Activated naive CD8-positive, alpha-beta T cell treated with anti-CD3 and anti-CD28 coated beads for 36 hours (primary cell): Measurements from ENCODE around the gene C5. TPM values are rescaled to one million over a fixed set of nuclear protein-coding genes. Genes with fewer than 3 reads are reported as not detected.

ENCODE experiments used
- DNase-seq: peaks from one replicate; pipeline ENCODE4 v3.0.0; 2021
- H3K27ac Mint-ChIP-seq: one replicate; pipeline ENCODE4 v1.8.0; 2022; ENCODE audit warnings: mild to moderate bottlenecking, moderate library complexity, mixed read lengths
- H3K27me3 Mint-ChIP-seq: one replicate; pipeline ENCODE4 v1.8.0; 2022; ENCODE audit warnings: mild to moderate bottlenecking, mixed read lengths
- H3K36me3 Mint-ChIP-seq: one replicate; pipeline ENCODE4 v1.8.0; 2021; ENCODE audit warnings: mild to moderate bottlenecking, mixed read lengths
- H3K4me1 Mint-ChIP-seq: one replicate; pipeline ENCODE4 v1.8.0; 2021; ENCODE audit warnings: mixed read lengths
- H3K4me3 Mint-ChIP-seq: one replicate; pipeline ENCODE4 v1.8.0; 2022; ENCODE audit warnings: mild to moderate bottlenecking, moderate library complexity, mixed read lengths
- H3K9me3 Mint-ChIP-seq: one replicate; pipeline ENCODE4 v1.8.0; 2022; ENCODE audit warnings: mixed read lengths
- total RNA-seq, 2 experiments: library from RNA; stranded (reverse); gene quantifications; one replicate each; pipeline ENCODE4 v1.2.3, GENCODE V29; 2021

C5 gene
- total RNA-seq, 2 experiments from 2014 or later: 1.3 to 1.5 TPM

DNA sequence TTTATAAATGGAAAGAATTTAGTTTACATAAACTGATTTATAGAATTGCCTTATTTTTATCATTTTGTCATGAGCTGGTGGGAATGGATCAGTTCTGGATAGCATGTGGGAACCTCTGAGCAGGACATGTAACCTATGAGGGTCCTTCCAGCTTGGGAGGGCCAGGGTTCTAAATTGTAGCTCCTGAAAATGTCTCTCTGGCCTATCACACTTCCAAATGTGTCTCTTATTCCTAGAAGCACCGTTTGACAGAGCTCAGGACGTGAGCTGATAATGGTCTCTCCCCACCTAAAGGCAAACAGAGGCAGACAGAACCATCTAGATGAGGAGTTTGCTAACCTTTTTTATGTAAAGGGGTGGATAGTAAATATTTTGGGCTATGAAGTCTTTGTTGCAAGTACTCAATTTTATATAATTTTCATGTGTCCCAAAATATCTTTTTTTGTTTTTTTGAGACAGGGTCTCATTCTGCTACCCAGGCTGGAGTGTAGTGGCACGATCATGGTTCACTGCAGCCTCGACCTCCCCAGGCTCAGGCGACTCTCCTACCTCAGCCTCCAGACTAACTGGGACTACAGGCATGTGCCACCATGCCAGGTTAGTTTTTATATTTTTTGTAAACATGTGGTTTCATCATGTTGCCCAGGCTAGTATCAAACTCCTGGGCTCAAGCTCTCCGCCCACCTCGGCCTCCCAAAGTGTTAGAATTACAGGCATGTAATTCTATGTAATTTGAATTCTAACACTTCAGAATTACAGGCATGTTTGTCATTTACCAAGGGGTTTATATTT is 127.5 kb downstream of the C5 start:
- peaks cover 77% of the 10 kb centered on the region for H3K4me1 Mint-ChIP-seq
- H3K9me3 Mint-ChIP-seq: peaks cover 3% of the 10 kb centered on the region
- DNase-seq: no peak
- peak overlapping the region; percentile 93 for H3K27ac Mint-ChIP-seq
- H3K4me3 Mint-ChIP-seq: peak overlapping the region; percentile 93
- peaks cover 88% of the 10 kb centered on the region for H3K36me3 Mint-ChIP-seq
- no peaks in the 10 kb centered on the region for H3K27me3 Mint-ChIP-seq

DNA sequence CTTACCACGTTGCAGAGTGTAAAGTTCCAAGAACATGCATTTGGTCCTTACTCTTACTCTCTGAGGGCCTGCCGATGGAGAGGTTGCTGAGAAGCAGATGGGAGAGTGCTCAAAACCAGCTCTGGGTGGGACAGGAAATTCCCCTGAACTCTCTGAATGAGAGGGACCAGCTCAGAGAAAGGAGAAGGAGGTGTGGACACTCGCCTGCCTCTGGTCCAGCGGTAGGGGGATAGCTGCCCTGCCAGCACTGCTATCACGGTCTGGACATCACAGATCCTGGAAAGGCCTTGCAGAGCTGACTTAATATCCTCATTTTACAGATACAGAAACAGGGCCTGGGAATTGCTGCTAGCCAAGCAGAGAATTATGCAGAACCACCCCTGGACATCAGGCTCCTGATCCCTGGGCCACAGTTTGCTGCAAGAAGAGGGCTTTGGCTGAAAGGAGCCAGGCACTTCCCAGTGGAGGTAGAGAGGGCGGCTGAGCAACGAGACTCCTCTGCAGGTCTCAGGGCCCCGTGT is 128.4 kb downstream of the C5 start:
- H3K27ac Mint-ChIP-seq: peak overlapping the region; percentile 93
- peaks cover 77% of the 10 kb centered on the region for H3K4me1 Mint-ChIP-seq
- peaks cover 94% of the 10 kb centered on the region for H3K36me3 Mint-ChIP-seq
- peak overlapping the region; percentile 93 for H3K4me3 Mint-ChIP-seq
- H3K9me3 Mint-ChIP-seq: peaks cover 3% of the 10 kb centered on the region
- no peaks in the 10 kb centered on the region for H3K27me3 Mint-ChIP-seq
- no peak for DNase-seq

DNA sequence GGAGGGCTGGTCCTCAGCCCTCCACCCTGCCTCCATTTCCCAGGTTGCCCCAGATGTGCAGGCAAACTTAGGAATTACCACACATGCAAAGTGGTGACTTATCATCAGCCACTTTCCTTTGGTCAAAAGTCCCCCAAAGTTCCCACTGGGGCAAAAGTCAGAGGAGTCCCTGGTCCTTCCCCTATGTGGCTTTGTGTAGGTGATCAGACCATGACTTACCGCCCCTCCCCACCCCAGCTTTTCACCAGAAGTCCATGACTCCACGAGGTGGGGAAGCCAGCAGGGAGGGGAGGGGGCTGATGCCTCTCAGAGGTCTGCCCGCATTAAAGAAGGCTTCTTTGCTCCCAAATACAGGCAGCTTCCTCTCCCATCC is 129.3 kb downstream of the C5 start:
- H3K27me3 Mint-ChIP-seq: no peaks in the 10 kb centered on the region
- peak overlapping the region; percentile 93 for H3K4me3 Mint-ChIP-seq
- H3K36me3 Mint-ChIP-seq: peaks cover 97% of the 10 kb centered on the region
- H3K27ac Mint-ChIP-seq: peak overlapping the region; percentile 93
- DNase-seq: no peak
- H3K4me1 Mint-ChIP-seq: peaks cover 78% of the 10 kb centered on the region
- peaks cover 3% of the 10 kb centered on the region for H3K9me3 Mint-ChIP-seq

DNA sequence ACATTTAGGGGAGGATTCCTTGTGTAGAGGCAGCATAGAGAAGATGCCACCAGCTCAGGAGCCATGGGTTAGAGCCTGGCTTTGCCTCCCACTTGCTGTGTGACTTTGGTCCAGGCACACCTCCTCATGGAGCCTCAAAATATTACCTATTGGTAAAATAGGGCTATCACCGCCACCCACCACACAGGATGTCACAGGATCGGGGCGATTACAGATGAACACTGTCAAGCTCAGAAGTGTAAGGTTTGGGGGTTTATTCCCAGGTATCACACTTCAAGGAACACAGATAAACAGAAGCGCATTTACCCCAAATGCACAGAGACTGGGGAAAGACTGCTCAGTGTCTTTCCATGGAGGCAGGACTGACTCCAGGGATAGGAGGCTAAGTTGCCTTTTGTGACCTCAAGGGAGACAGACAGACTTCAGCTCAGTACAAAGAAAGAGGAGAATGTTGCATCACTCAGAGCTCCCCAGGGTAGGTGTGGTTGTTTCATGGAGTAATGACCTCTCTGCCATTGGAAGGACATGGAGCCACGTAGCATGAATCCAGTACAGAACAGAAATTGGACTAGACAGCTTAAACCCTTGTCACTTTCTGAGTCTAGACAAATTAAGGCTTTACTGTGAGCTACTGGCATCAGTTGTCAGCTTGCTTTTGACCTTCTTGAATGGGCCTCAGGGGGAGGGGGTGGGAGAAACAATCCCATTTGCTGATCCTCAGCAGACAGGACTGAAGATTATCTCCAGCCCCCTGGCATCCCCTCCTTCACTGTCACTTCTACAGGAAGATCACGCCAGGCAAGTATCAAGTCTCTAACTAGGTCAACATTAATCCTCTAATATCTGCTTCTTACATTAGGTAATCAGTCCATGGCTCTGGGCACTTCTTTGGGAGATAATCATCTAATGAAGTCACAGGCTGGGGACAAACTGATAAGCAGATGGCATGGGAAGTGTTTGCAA is 130.0 kb downstream of the C5 start:
- H3K4me3 Mint-ChIP-seq: peak overlapping the region; percentile 93
- H3K4me1 Mint-ChIP-seq: peaks cover 81% of the 10 kb centered on the region
- no peak for DNase-seq
- no peaks in the 10 kb centered on the region for H3K27me3 Mint-ChIP-seq
- H3K9me3 Mint-ChIP-seq: peaks cover 3% of the 10 kb centered on the region
- peaks cover 95% of the 10 kb centered on the region for H3K36me3 Mint-ChIP-seq
- peak overlapping the region; percentile 93 for H3K27ac Mint-ChIP-seq

DNA sequence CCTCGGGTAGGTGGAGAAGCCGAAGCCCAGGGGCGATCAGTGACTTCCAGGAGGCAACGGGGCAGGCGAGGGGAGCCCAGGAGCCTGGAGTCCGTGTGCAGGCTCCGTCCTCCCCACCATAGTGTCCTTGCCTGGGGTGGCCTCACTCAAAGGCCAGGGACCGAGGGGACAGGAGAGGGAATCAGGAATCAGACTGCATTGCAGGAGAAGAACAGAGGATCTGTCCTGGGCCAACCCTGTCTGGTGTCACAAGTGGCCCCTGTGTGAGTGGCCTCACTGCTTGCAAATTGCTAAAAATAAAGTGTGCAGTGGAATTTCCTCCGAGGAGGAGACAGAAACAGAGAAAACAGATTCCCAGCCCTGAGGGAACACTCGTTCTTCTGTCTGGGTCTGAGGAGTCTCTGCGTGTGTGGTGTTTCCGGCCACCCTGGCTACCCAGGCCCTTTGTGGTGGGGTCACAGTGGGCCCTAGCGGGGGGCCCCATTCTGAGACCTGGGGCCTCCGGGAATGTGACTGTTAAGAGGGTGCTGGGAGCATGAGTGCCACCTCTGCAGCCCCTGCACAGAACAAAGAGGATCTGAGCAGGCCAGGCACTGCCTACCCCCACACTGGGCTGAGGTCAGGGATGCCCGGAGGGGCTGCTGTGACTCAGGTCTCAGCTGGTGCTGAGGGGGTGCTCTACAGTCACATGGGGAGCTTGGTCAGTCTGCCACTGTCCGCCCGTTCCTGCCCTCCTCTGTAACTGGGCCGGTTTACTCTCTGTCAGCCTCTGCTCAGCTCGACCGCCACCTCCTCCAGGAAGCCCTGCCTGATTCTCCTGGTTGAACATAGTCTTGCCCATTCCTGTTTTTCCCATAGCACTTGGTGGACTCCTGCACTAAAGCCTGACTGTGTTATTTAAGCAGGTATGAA is 130.9 kb downstream of the C5 start:
- Mint-ChIP-seq H3K9me3 (peaks cover 3% of the 10 kb centered on the region), H3K27me3 (no peaks in the 10 kb centered on the region), H3K4me3 (peak overlapping the region; percentile 93), H3K27ac (peak overlapping the region; percentile 93), H3K4me1 (peaks cover 85% of the 10 kb centered on the region), H3K36me3 (peaks cover 95% of the 10 kb centered on the region)
- no peak for DNase-seq

DNA sequence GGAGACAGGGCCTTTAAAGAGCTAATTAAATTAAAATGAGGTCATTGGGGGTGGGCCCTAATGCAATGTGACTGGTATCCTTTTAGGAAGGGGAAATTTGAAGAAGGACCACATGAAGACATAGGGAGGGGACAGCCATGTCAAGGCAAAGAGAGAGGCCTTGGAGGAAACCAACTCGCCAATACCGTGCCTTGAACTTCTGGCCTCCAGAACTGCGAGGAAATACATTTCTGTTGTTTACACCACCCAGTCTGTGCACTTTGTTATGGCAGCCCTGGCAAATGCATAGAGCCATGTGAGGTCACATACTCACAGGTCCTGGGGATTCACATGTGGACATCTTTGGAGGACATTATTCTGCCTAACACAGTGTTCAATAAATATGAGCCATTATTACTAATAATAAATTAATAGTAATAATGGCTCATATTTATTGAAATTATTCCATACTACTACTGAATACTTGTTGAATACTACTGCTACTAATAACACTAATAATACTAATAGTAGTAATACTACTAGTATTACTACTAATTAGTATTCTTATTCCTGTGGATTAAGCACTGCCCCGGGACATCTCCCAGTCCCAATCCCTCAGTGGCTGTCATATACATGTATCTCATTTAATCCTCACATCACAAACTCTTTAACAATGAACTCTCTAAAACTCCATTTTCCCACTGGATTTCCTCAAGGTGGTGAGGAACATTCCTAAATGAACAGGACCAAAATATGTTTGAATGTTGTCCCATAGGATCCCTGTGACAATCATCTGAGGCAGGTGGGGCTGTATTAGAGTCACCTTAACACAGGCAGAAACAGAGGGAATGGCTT is 131.9 kb downstream of the C5 start:
- Mint-ChIP-seq H3K27ac (peak overlapping the region; percentile 93), H3K27me3 (no peaks in the 10 kb centered on the region), H3K9me3 (peaks cover 3% of the 10 kb centered on the region), H3K36me3 (peaks cover 94% of the 10 kb centered on the region), H3K4me1 (peaks cover 85% of the 10 kb centered on the region), H3K4me3 (peak overlapping the region; percentile 93)
- no peak for DNase-seq

DNA sequence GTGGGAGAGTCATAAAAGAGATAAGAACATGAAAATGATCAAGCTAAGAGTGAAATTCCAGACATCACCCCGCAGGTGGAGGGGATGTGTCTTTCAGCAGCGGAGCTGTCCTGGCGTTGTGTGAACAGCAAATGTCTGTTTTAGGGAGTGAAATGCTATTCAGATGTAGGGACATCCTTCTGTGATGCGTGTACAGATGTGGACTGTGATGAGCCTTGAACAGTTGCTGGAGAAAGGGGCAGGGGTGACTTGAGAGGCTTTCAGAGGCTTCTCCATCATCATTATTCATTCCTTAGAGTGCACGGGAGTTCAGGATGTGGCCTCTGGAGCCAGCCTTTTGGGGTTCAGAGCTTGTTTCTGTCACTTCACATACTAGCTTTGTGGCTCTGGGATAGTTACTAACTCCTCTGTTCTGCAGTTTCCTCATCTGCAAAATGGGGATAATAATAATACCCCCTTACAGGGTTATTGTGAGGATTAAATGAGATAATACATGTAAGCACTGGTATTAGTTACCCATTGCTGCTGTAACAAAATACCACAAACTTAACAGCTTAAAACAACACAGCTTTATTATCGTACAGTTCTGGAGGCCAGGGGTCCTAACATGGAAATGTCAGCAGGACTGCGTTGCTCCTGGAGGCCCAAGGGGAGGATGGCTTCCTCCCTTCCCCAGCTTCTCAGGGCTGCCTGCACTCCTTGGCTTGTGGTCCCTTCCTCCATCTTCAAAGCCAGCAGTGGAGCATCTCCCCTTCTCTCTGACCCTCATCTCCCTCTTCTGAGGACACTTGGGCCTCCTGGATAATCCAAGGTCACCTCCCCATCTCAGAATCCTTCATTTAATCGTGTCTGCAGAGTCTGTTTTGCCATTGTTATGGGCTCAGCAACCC is 132.8 kb downstream of the C5 start:
- Mint-ChIP-seq H3K27me3 (no peaks in the 10 kb centered on the region), H3K4me3 (peak overlapping the region; percentile 69), H3K9me3 (peaks cover 3% of the 10 kb centered on the region), H3K36me3 (peaks cover 94% of the 10 kb centered on the region), H3K4me1 (peaks cover 87% of the 10 kb centered on the region), H3K27ac (peak overlapping the region; percentile 88)
- no peak for DNase-seq

DNA sequence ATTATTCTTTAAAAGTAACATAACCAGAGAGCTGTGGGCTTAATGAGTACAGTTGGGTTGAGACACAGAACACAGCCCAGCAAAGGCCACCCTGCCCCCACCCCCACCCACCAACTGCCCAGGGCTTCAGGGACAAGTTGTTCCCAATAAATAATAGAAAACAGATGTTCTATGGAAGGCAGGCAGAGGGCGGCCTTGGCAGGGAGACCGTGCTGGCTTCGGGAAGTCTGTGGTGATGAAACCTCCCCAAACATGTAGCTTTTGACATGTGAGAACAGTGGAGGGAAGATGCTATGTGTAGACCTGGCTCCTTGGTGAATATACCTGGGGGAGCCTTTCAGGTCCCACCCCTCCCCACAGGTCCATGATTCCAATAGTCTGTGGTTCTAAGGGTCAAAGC is 133.5 kb downstream of the C5 start:
- H3K9me3 Mint-ChIP-seq: peaks cover 3% of the 10 kb centered on the region
- DNase-seq: no peak
- peak overlapping the region; percentile 88 for H3K27ac Mint-ChIP-seq

DNA sequence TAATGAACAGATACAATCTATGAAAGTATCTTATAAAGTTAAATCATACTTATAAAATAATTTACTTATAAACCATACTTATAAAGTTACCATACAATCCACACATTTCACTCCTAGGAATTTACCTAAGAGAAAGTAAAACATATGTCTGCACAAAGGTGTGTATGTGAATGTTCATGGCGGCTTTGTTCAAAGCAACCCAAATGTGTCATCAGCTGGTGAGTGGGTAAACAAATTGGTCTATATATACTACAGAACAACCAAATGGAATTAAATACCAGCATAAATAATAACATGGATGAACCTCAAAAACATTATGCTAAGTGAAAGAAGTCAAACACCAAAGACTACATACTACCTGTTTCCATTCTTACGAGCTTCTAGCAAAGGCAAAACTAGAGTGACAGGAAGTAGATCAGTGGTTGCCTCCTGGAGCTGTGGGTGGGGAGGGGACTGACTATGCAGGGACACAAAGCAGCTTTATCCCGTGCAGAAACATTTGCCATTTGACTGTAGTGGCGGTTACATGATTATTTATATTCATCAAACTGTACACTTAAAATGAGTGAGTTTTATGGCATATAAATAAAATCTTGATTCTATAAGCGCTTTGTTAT is 134.1 kb downstream of the C5 start:
- H3K9me3 Mint-ChIP-seq: peaks cover 3% of the 10 kb centered on the region
- H3K36me3 Mint-ChIP-seq: peaks cover 94% of the 10 kb centered on the region
- DNase-seq: no peak
- peak overlapping the region; percentile 88 for H3K27ac Mint-ChIP-seq
- no peaks in the 10 kb centered on the region for H3K27me3 Mint-ChIP-seq
- H3K4me1 Mint-ChIP-seq: peaks cover 87% of the 10 kb centered on the region
- peak overlapping the region; percentile 29 for H3K4me3 Mint-ChIP-seq

More for the DNA sequence above, 133.5 kb downstream of the C5 start:
- peaks cover 94% of the 10 kb centered on the region for H3K36me3 Mint-ChIP-seq
- peaks cover 86% of the 10 kb centered on the region for H3K4me1 Mint-ChIP-seq
- H3K27me3 Mint-ChIP-seq: no peaks in the 10 kb centered on the region
- H3K4me3 Mint-ChIP-seq: peak overlapping the region; percentile 69

DNA sequence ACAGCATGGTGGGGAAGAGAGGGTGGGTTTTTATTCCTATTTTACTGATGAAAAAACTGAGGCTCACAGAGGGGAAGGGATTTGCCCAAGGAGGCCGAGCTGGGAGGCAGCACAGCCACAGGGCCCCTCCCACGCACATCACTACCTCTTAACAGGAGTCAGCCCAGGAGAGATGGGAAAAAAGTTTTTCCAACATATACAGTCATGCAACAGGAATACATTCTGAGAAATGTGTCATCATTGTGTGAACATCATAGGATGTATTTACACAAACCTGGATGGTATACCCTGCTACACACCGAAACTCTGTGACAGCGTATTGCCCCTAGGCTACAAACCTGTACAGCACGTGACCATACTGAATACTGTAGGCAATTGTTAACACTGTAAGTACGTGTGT is 135.1 kb downstream of the C5 start:
- Mint-ChIP-seq H3K27ac (peak overlapping the region; percentile 56), H3K36me3 (peaks cover 94% of the 10 kb centered on the region), H3K4me1 (peaks cover 87% of the 10 kb centered on the region), H3K4me3 (peak overlapping the region; percentile 26), H3K9me3 (peaks cover 3% of the 10 kb centered on the region), H3K27me3 (no peaks in the 10 kb centered on the region)
- DNase-seq: no peak

DNA sequence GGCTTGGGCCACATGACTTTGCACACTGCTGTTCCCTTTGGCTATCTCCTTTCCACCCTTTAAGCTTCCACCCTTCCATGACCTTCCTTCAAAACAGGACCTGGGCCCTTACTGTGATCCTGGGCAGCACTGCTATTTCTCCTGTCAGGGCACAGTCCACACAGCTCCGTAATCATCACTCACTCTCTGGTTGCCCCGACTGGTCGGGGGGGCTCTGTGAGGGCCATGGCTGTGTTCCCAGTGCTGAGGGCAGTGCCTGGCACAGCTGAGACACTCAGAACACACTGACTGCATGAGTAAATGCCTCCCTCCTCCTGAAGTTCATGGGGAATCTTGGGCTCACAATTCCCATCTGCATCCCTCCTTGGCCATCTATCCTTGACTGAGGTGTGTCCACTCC is 135.7 kb downstream of the C5 start:
- DNase-seq: no peak
- H3K27ac Mint-ChIP-seq: peak overlapping the region; percentile 77
- peaks cover 88% of the 10 kb centered on the region for H3K4me1 Mint-ChIP-seq
- peaks cover 3% of the 10 kb centered on the region for H3K9me3 Mint-ChIP-seq
- peaks cover 94% of the 10 kb centered on the region for H3K36me3 Mint-ChIP-seq
- H3K27me3 Mint-ChIP-seq: no peaks in the 10 kb centered on the region
- H3K4me3 Mint-ChIP-seq: peak overlapping the region; percentile 26

DNA sequence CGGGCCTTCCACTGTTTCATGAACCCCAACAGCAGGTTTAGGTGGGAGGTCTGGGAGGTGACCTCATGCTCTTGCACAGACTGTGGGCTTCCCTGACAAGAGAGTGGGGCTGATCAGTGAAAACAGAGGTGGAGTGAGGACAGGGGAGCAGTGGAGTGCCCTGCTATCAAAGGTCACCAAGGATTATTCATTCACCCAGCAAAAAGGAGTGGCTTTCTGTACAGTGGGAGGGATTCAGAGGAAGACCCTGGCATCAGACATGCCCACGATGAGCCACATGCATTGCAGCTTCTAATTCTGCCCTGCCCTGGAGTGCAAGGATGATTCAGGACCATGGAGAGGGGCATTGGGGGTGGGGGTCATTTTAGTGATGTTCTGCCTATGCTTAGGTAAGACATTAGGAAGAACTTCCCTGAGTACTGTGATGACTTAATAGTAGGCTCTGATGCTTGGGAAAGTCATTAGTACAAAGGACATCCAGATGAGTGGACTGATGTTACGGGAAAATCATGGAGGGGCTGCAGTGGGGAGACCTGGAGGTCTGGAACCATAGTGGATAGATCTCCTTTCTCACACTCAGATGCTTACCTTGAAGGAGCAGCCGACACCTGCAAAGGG is 136.3 kb downstream of the C5 start:
- H3K9me3 Mint-ChIP-seq: peaks cover 3% of the 10 kb centered on the region
- no peaks in the 10 kb centered on the region for H3K27me3 Mint-ChIP-seq
- peak overlapping the region; percentile 42 for H3K27ac Mint-ChIP-seq
- H3K36me3 Mint-ChIP-seq: peaks cover 94% of the 10 kb centered on the region
- H3K4me1 Mint-ChIP-seq: peaks cover 91% of the 10 kb centered on the region
- DNase-seq: no peak
- H3K4me3 Mint-ChIP-seq: peak overlapping the region; percentile 20
